Sigmoid colon (tissue), 4 donors: ENCODE data around the gene PRDM10.

Experiments used
- EP300 ChIP-seq, 4 donors: sonication (generic); formaldehyde crosslinking; IDR thresholded peaks; one replicate each; pipeline ENCODE4 v1.6.1; 2017; ENCODE audit warnings: antibody characterized with exemption in 4 of 4
- POLR2A ChIP-seq, 2 donors: fragments of 450-650 bp; IDR thresholded peaks; one replicate each; pipeline ENCODE4 v1.6.1; 2016; ENCODE audit warnings: antibody characterized with exemption in 2 of 2, mild to moderate bottlenecking in 2 of 2, moderate library complexity in 2 of 2
- POLR2AphosphoS5 ChIP-seq, 4 donors: sonication (generic); formaldehyde crosslinking; IDR thresholded peaks; one replicate each; pipeline ENCODE4 v1.6.1; 2017; ENCODE audit warnings: antibody characterized with exemption in 4 of 4
- TF ChIP-seq, protein P1 (sequence below), 4 experiments: fragments of 450-650 bp in 3 of 4; fragments of 200-600 bp in 1 of 4; IDR thresholded peaks; one replicate each; pipeline ENCODE4 v1.5.1; 2016 to 2019; ENCODE audit warnings: antibody characterized with exemption in 4 of 4, mild to moderate bottlenecking in 3 of 4, moderate library complexity in 2 of 4

- TF ChIP-seq, protein P1, sequence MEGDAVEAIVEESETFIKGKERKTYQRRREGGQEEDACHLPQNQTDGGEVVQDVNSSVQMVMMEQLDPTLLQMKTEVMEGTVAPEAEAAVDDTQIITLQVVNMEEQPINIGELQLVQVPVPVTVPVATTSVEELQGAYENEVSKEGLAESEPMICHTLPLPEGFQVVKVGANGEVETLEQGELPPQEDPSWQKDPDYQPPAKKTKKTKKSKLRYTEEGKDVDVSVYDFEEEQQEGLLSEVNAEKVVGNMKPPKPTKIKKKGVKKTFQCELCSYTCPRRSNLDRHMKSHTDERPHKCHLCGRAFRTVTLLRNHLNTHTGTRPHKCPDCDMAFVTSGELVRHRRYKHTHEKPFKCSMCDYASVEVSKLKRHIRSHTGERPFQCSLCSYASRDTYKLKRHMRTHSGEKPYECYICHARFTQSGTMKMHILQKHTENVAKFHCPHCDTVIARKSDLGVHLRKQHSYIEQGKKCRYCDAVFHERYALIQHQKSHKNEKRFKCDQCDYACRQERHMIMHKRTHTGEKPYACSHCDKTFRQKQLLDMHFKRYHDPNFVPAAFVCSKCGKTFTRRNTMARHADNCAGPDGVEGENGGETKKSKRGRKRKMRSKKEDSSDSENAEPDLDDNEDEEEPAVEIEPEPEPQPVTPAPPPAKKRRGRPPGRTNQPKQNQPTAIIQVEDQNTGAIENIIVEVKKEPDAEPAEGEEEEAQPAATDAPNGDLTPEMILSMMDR (IDR thresholded peaks at IDR 0.05): no peak
- peak; percentile 33 to 69 for TF ChIP-seq POLR2A (IDR thresholded peaks at IDR 0.05)
- peak; percentile 89 to 93 (median 90) for TF ChIP-seq POLR2AphosphoS5 (IDR thresholded peaks at IDR 0.05)
- TF ChIP-seq EP300 (IDR thresholded peaks at IDR 0.05): no peak
Observed at GRCh38 chr11:130002846-130003716, 446 bp upstream of the PRDM10 start.
